ENCODE measurements around the gene KCNAB1.

- TF ChIP-seq EZH2 (IDR thresholded peaks at IDR 0.05; ENCODE audit: low read length, unreplicated experiment) (no peak), CTCF (conservative IDR thresholded peaks at IDR 0.05; ENCODE audit: low read depth, low read length) (no peak), EZH2phosphoT487 (IDR thresholded peaks at IDR 0.05; ENCODE audit: borderline replicate concordance, low read length) (no peak)
These were observed 179.2 kb downstream of the KCNAB1 start for GRCh38 chr3:156299569-156299968.

Measured in PC-3 (cell line).